Tibial nerve (tissue), 4 donors: ENCODE results near the gene DDX27. TPM values are rescaled to one million over a fixed set of nuclear protein-coding genes. Genes with fewer than 3 reads are reported as not detected.

ENCODE experiments used
- DNase-seq, 2 donors: peaks; one replicate each; pipeline ENCODE4 v3.0.0-alpha.2; 2019; ENCODE audit warnings: low spot score in 2 of 2
- H3K27ac ChIP-seq, 4 donors: fragments of 200-600 bp; sonication (generic) in 3 of 4; one replicate each; pipeline ENCODE4 v1.5.1; 2017 to 2019; ENCODE audit warnings: mild to moderate bottlenecking in 1 of 4
- H3K27me3 ChIP-seq, 2 donors: fragments of 200-600 bp; sonication (generic) in 1 of 2; one replicate each; pipeline versions ENCODE4 v1.5.1 to v1.6.0; 2017 to 2019
- H3K36me3 ChIP-seq, 3 donors: fragments of 200-600 bp; sonication (generic); one replicate each; pipeline ENCODE4 v1.5.1; 2018 to 2019
- H3K4me1 ChIP-seq, 4 donors: fragments of 200-600 bp; sonication (generic) in 3 of 4; one replicate each; pipeline ENCODE4 v1.5.1; 2017 to 2019
- H3K4me3 ChIP-seq, 4 donors: fragments of 200-600 bp; sonication (generic) in 3 of 4; one replicate each; pipeline ENCODE4 v1.5.1; 2017 to 2019; ENCODE audit warnings: mild to moderate bottlenecking in 1 of 4, moderate library complexity in 1 of 4
- H3K9me3 ChIP-seq, 4 donors: fragments of 200-600 bp; sonication (generic) in 3 of 4; one replicate each; pipeline ENCODE4 v1.5.1; 2017 to 2019
- CTCF ChIP-seq, 5 experiments: fragments of 200-600 bp in 3 of 5; fragments of 450-650 bp in 2 of 5; sonication (generic) in 3 of 5; IDR thresholded peaks; one replicate each; pipeline ENCODE4 v1.5.1; 2016 to 2019; ENCODE audit warnings: antibody characterized with exemption in 5 of 5, mild to moderate bottlenecking in 3 of 5, moderate library complexity in 2 of 5
- EP300 ChIP-seq, 2 donors: sonication (generic); formaldehyde crosslinking; IDR thresholded peaks; one replicate each; pipeline ENCODE4 v1.6.1; 2017; ENCODE audit warnings: antibody characterized with exemption in 2 of 2, mild to moderate bottlenecking in 1 of 2
- POLR2A ChIP-seq, 2 donors: fragments of 450-650 bp; IDR thresholded peaks; one replicate each; pipeline ENCODE4 v1.6.1; 2017; ENCODE audit warnings: antibody characterized with exemption in 2 of 2, mild to moderate bottlenecking in 2 of 2, moderate library complexity in 2 of 2
- WGBS, 2 donors: methylation state at CpG; one replicate each; pipeline ENCODE4 v1.1.5; 2018; 5-methylcytosine and 5-hydroxymethylcytosine counted together
- total RNA-seq, 4 donors: library from RNA; depleted of rRNA; stranded (reverse); fragments of >200 nt; gene quantifications; one replicate each; pipeline ENCODE4 v1.1.0, GENCODE V29; 2016

DDX27 gene
- total RNA-seq, 4 donors from 2014 or later, result 24.5 to 33.4 (median 28.3) TPM

- no peaks in the 10 kb centered on the region for H3K27me3 ChIP-seq
- TF ChIP-seq POLR2A (IDR thresholded peaks at IDR 0.05), result no peak
- no peak for TF ChIP-seq EP300 (IDR thresholded peaks at IDR 0.05)
- no peak for TF ChIP-seq CTCF (IDR thresholded peaks at IDR 0.05)
- no peaks in the 10 kb centered on the region for H3K4me1 ChIP-seq
- WGBS, 2 donors, result 94 to 96% methylated on average over 2 of the region's 2 CpGs
- no peaks in the 10 kb centered on the region for H3K9me3 ChIP-seq
- peaks cover 5 to 100% (median 44%) of the 10 kb centered on the region in 3 donors for H3K36me3 ChIP-seq
- H3K4me3 ChIP-seq, result no peak overlapping the region
- H3K27ac ChIP-seq, result no peak overlapping the region
- DNase-seq, result no peak
Observed at GRCh38 chr20:49259799-49260198, 40.6 kb downstream of the DDX27 start.

GRCh38 chr20:49260218-49260617 lies 41.0 kb downstream of the DDX27 start:
- 91 to 93% methylated on average over 4 of the region's 4 CpGs for WGBS, 2 donors
- H3K4me1 ChIP-seq, result no peaks in the 10 kb centered on the region
- no peak overlapping the region for H3K4me3 ChIP-seq
- H3K27ac ChIP-seq, result no peak overlapping the region
- H3K9me3 ChIP-seq, result no peaks in the 10 kb centered on the region
- TF ChIP-seq CTCF (IDR thresholded peaks at IDR 0.05), result no peak
- TF ChIP-seq EP300 (IDR thresholded peaks at IDR 0.05), result no peak
- TF ChIP-seq POLR2A (IDR thresholded peaks at IDR 0.05), result no peak
- no peaks in the 10 kb centered on the region for H3K27me3 ChIP-seq
- DNase-seq, result no peak
- peaks cover 5 to 100% (median 42%) of the 10 kb centered on the region in 3 donors for H3K36me3 ChIP-seq

GRCh38 chr20:49261173-49261572 lies 42.0 kb downstream of the DDX27 start:
- TF ChIP-seq EP300 (IDR thresholded peaks at IDR 0.05) (no peak), CTCF (IDR thresholded peaks at IDR 0.05) (no peak), POLR2A (IDR thresholded peaks at IDR 0.05) (no peak)
- Histone ChIP-seq H3K9me3 (no peaks in the 10 kb centered on the region), H3K36me3 (peaks cover 2 to 100% (median 36%) of the 10 kb centered on the region in 3 donors), H3K27me3 (no peaks in the 10 kb centered on the region), H3K4me1 (peaks cover 0 to 1% (median 0%) of the 10 kb centered on the region in 4 donors), H3K4me3 (no peak overlapping the region), H3K27ac (no peak overlapping the region)
- no peak for DNase-seq
- 99 to 100% methylated on average over 3 of the region's 3 CpGs for WGBS, 2 donors

- Histone ChIP-seq H3K4me1 (peaks cover 0 to 14% (median 2%) of the 10 kb centered on the region in 4 donors), H3K36me3 (peaks cover 0 to 88% (median 25%) of the 10 kb centered on the region in 3 donors), H3K4me3 (no peak overlapping the region), H3K9me3 (no peaks in the 10 kb centered on the region), H3K27ac (no peak overlapping the region), H3K27me3 (no peaks in the 10 kb centered on the region)
- 0 to 54% methylated on average over 1 of the region's 1 CpG for WGBS, 2 donors
- DNase-seq, result no peak
- no peak for TF ChIP-seq CTCF (IDR thresholded peaks at IDR 0.05)
- TF ChIP-seq POLR2A (IDR thresholded peaks at IDR 0.05), result no peak
Observed at GRCh38 chr20:49262444-49262843, 43.2 kb downstream of the DDX27 start.

GRCh38 chr20:49267327-49267726 lies 48.1 kb downstream of the DDX27 start:
- Histone ChIP-seq H3K27me3 (no peaks in the 10 kb centered on the region), H3K4me1 (peaks cover 0 to 49% (median 17%) of the 10 kb centered on the region in 4 donors), H3K9me3 (no peaks in the 10 kb centered on the region), H3K4me3 (no peak overlapping the region), H3K36me3 (peaks cover 0 to 83% (median 32%) of the 10 kb centered on the region in 3 donors), H3K27ac (no peak overlapping the region)
- no peak for DNase-seq
- no peak for TF ChIP-seq CTCF (IDR thresholded peaks at IDR 0.05)
- no peak for TF ChIP-seq EP300 (IDR thresholded peaks at IDR 0.05)
- no peak for TF ChIP-seq POLR2A (IDR thresholded peaks at IDR 0.05)
- 55 to 58% methylated on average over 4 of the region's 4 CpGs for WGBS, 2 donors
